Thyroid gland (tissue), 4 donors: ENCODE measurements around the gene CALB2.

Source experiments
- POLR2A ChIP-seq, 2 donors: fragments of 450-650 bp; IDR thresholded peaks; one replicate each; pipeline ENCODE4 v1.6.1; 2017; ENCODE audit warnings: antibody characterized with exemption in 2 of 2, mild to moderate bottlenecking in 2 of 2, moderate library complexity in 1 of 2
- TF ChIP-seq, protein P1 (sequence below), 6 experiments: fragments of 200-600 bp in 3 of 6; fragments of 450-650 bp in 3 of 6; sonication (generic) in 3 of 6; IDR thresholded peaks; one replicate each; pipeline ENCODE4 v1.5.1; 2016 to 2019; ENCODE audit warnings: antibody characterized with exemption in 6 of 6, mild to moderate bottlenecking in 2 of 6, inconsistent platforms in 1 of 6, moderate library complexity in 1 of 6

DNA sequence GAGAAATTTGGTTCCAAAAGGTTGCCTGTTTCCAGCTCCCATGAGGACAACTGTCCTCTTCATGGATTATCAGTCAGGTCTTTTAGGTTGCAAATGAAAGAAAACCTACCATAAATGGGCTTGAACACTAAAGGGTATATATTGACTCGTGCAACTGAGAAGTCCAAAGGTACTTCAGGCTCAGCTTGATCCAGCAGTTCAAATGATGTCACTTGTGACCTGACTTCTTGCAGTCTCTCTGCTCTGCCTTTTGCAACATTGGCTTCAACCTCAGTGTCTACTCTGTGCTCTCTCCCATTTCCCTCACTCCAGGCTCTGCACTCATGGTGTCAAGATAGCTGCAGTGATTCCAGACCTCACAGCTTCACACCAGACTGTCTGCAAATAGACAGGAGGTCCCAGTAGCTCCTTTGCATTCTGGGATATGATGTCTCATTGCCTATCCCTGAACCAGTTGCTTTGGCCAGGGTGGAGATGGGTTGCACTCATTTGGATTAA lies 5.5 kb upstream of the CALB2 start:
- TF ChIP-seq, protein P1, sequence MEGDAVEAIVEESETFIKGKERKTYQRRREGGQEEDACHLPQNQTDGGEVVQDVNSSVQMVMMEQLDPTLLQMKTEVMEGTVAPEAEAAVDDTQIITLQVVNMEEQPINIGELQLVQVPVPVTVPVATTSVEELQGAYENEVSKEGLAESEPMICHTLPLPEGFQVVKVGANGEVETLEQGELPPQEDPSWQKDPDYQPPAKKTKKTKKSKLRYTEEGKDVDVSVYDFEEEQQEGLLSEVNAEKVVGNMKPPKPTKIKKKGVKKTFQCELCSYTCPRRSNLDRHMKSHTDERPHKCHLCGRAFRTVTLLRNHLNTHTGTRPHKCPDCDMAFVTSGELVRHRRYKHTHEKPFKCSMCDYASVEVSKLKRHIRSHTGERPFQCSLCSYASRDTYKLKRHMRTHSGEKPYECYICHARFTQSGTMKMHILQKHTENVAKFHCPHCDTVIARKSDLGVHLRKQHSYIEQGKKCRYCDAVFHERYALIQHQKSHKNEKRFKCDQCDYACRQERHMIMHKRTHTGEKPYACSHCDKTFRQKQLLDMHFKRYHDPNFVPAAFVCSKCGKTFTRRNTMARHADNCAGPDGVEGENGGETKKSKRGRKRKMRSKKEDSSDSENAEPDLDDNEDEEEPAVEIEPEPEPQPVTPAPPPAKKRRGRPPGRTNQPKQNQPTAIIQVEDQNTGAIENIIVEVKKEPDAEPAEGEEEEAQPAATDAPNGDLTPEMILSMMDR (IDR thresholded peaks at IDR 0.05), result no peak
- no peak for TF ChIP-seq POLR2A (IDR thresholded peaks at IDR 0.05)
